Measurements from ENCODE around the gene ZNF217. TPM values are rescaled to one million over a fixed set of nuclear protein-coding genes. Genes with fewer than 3 reads are reported as not detected.

The ZNF217 gene
- total RNA-seq, 1 experiment from 2014 or later: 45.6 TPM

GRCh38 chr20:53595018-53595378, 1.4 kb upstream of the ZNF217 start:
- peak; percentile 43 for DNase-seq
- Histone ChIP-seq H3K79me2 (ENCODE audit: low read length) (peaks cover 66% of the 10 kb centered on the region), H3K9ac (ENCODE audit: low read length) (peak overlapping the region; percentile 81), H3K4me1 (ENCODE audit: insufficient read depth, low read length) (peaks cover 34% of the 10 kb centered on the region), H3K27me3 (ENCODE audit: low read length) (no peaks in the 10 kb centered on the region), H3K4me2 (ENCODE audit: low read length) (peak overlapping the region; percentile 83), H4K20me1 (ENCODE audit: low read length) (no peaks in the 10 kb centered on the region), H3K9me3 (ENCODE audit: low read length) (no peaks in the 10 kb centered on the region), H3F3A (ENCODE audit: low read length, unreplicated experiment) (no peaks in the 10 kb centered on the region), H3K27ac (ENCODE audit: low read length) (peak overlapping the region; percentile 65), H3K9me2 (replicated peaks; ENCODE audit: low read length) (no peaks in the 10 kb centered on the region), H2AFZ (ENCODE audit: low read length) (peak overlapping the region; percentile 95), H3K36me3 (ENCODE audit: low read depth, low read length) (no peaks in the 10 kb centered on the region), H3K4me3 (ENCODE audit: low read length) (peak overlapping the region; percentile 88)
- no peak for ATAC-seq
- TF ChIP-seq CTCF (conservative IDR thresholded peaks at IDR 0.05; ENCODE audit: low read depth, low read length) (no peak), EZH2 (IDR thresholded peaks at IDR 0.05; ENCODE audit: low read length, unreplicated experiment) (no peak), EZH2phosphoT487 (IDR thresholded peaks at IDR 0.05; ENCODE audit: borderline replicate concordance, low read length) (no peak)
- ChIA-PET CTCF (interaction anchor here (0.6 to 0.7 kb wide), 3 partner anchors 154 to 312 kb away, joined by 4 to 13 read pairs (median 5); no protein-coding TSS in a partner anchor), POLR2A (ENCODE audit: unreplicated experiment) (interaction anchor here (0.6 to 1.5 kb wide), 5 partner anchors 16 to 234 kb away, joined by 3 to 19 read pairs (median 5); no protein-coding TSS in a partner anchor)
- intact Hi-C loops (cut with micrococcal nuclease): loop anchor here (5.0 to 10.0 kb wide), 3 partner anchors 272 to 1960 kb away; no protein-coding TSS in a partner anchor
- TSS peak; percentile 52 for BruUV-seq (replicated peaks)

GRCh38 chr20:53594068-53595017, 704 bp upstream of the ZNF217 start:
- no TSS peak for BruUV-seq (replicated peaks)
- Histone ChIP-seq H3K36me3 (ENCODE audit: low read depth, low read length) (no peaks in the 10 kb centered on the region), H3K27ac (ENCODE audit: low read length) (peak overlapping the region; percentile 65), H3K9me3 (ENCODE audit: low read length) (no peaks in the 10 kb centered on the region), H3K4me2 (ENCODE audit: low read length) (peak overlapping the region; percentile 83), H3K9me2 (replicated peaks; ENCODE audit: low read length) (no peaks in the 10 kb centered on the region), H3F3A (ENCODE audit: low read length, unreplicated experiment) (no peaks in the 10 kb centered on the region), H4K20me1 (ENCODE audit: low read length) (no peaks in the 10 kb centered on the region), H3K4me3 (ENCODE audit: low read length) (peak overlapping the region; percentile 88), H3K9ac (ENCODE audit: low read length) (peak overlapping the region; percentile 81), H3K4me1 (ENCODE audit: insufficient read depth, low read length) (peaks cover 41% of the 10 kb centered on the region), H2AFZ (ENCODE audit: low read length) (peak overlapping the region; percentile 95), H3K27me3 (ENCODE audit: low read length) (no peaks in the 10 kb centered on the region), H3K79me2 (ENCODE audit: low read length) (peaks cover 72% of the 10 kb centered on the region)
- ATAC-seq: peak; percentile 69
- CTCF ChIA-PET: interaction anchor here (0.5 to 1.2 kb wide), 8 partner anchors 15 to 313 kb away, joined by 4 to 13 read pairs (median 4); no protein-coding TSS in a partner anchor
- TF ChIP-seq CTCF (conservative IDR thresholded peaks at IDR 0.05; ENCODE audit: low read depth, low read length) (no peak), EZH2phosphoT487 (IDR thresholded peaks at IDR 0.05; ENCODE audit: borderline replicate concordance, low read length) (no peak), EZH2 (IDR thresholded peaks at IDR 0.05; ENCODE audit: low read length, unreplicated experiment) (no peak)
- DNase-seq: peak; percentile 98
- POLR2A ChIA-PET (ENCODE audit: unreplicated experiment): interaction anchor here (0.6 to 1.6 kb wide), 15 partner anchors 11 to 305 kb away, joined by 3 to 22 read pairs (median 5); no protein-coding TSS in a partner anchor
- intact Hi-C loops (cut with micrococcal nuclease): loop anchor here (1.0 to 10.0 kb wide), 4 partner anchors 234 to 1960 kb away; no protein-coding TSS in a partner anchor

Data from PC-3 (cell line).